ENCODE measurements around the gene ADAMTSL1. TPM values are rescaled to one million over a fixed set of nuclear protein-coding genes. Genes with fewer than 3 reads are reported as not detected.

The ADAMTSL1 gene
- polyA plus RNA-seq, 1 experiment = 17.2 TPM

DNA sequence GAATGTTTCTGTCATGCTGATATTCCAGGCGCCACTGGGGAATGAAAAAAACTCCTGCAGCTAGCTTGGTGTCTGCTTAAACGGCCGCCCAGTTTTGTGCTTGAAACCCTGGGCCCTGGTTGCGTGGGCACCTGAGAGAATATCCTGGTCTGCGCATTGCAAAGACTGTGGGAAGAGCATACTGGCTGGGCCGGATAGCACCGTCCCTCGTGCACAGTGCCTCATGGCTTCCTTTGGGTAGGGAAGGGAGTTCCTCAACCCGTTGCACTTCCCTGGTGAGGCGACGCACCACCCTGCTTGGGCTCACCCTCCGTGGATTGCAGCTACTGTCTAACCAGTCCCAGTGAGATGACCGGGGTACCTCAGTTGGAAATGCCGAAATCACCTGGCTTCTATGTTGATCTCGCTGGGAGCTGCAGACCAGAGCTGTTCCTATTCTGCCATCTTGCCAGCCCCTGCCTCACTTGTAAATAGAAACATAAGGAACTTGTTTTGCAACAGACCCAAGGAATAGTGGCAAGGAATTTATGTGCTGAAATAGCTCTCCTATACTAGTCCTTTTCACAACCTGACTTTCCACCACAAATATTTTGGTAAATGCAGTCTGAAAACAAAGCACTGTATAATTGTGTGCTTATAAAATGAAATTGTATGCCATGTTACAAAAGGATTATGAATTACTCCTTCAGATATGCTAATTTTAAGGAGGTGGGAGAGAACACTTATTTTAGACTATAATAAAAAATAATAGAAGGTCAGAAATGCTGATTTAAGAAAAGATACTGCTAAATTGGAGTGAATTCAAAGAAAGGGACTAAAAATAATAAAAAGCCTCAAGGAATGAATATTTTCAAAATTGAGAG lies 90.3 kb downstream of the ADAMTSL1 start:
- DNase-seq (ENCODE audit: low read depth) = no peak
- no peak overlapping the region for H3K4me3 ChIP-seq (ENCODE audit: low read depth, low read length)
- TF ChIP-seq, protein P1, sequence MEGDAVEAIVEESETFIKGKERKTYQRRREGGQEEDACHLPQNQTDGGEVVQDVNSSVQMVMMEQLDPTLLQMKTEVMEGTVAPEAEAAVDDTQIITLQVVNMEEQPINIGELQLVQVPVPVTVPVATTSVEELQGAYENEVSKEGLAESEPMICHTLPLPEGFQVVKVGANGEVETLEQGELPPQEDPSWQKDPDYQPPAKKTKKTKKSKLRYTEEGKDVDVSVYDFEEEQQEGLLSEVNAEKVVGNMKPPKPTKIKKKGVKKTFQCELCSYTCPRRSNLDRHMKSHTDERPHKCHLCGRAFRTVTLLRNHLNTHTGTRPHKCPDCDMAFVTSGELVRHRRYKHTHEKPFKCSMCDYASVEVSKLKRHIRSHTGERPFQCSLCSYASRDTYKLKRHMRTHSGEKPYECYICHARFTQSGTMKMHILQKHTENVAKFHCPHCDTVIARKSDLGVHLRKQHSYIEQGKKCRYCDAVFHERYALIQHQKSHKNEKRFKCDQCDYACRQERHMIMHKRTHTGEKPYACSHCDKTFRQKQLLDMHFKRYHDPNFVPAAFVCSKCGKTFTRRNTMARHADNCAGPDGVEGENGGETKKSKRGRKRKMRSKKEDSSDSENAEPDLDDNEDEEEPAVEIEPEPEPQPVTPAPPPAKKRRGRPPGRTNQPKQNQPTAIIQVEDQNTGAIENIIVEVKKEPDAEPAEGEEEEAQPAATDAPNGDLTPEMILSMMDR (IDR thresholded peaks at IDR 0.05; ENCODE audit: insufficient read depth, low read depth, low read length) = no peak
- POLR2A ChIA-PET = no interaction called here
- no peaks in the 10 kb centered on the region for H3K27me3 ChIP-seq (ENCODE audit: control insufficient read depth, insufficient read depth, low read length)
- H3K36me3 ChIP-seq (ENCODE audit: control insufficient read depth, insufficient read depth, low read length) = no peaks in the 10 kb centered on the region
- CTCF ChIA-PET = interaction anchor here (1.2 kb wide), 1 partner anchor 18 kb away, joined by 4 read pairs; no protein-coding TSS in a partner anchor

DNA sequence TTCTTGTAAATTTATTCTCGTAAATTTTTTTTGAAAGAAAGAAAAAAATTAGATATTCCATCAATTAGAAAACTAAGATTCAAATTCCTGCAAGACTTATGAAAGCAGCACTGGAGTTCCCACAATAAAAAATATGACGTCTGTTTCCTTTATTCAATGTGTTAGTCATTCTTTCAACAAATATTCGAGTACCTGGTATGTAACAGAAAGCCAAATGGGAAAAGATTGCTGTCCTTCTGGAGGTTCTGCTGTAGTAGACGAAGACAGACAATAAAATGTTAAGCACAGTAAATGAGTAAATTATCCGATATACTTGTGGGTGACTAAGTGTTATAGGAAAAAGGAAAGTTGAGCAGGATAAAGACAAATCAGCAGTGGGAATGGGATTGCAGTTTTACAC lies 92.2 kb downstream of the ADAMTSL1 start:
- DNase-seq (ENCODE audit: low read depth) = peak; percentile 50
- Histone ChIP-seq H3K36me3 (ENCODE audit: control insufficient read depth, insufficient read depth, low read length) (no peaks in the 10 kb centered on the region), H3K27me3 (ENCODE audit: control insufficient read depth, insufficient read depth, low read length) (no peaks in the 10 kb centered on the region), H3K4me3 (ENCODE audit: low read depth, low read length) (no peak overlapping the region)
- TF ChIP-seq, protein P1 (IDR thresholded peaks at IDR 0.05; ENCODE audit: insufficient read depth, low read depth, low read length) = no peak
- ChIA-PET CTCF (interaction anchor here (0.6 kb wide), 1 partner anchor 12 kb away, joined by 5 read pairs; no protein-coding TSS in a partner anchor), POLR2A (no interaction called here)

DNA sequence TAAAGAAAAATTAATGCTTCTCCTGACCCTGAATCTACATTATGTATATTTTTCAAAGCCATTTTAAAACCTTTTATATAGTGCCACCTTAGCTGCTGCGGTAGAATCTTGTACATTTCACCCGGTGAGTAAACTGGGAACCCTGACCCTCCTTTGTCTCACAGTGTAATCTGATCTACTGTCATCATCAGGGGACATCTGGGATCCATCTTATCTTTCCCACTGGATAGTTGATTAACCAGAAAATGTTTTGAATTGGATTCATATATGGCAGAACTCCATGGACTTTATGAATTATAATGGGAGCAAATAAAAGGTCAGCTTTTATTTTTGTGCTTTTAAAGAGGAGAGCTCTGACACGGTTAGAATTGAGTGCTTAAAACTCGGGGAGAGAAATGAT lies 95.0 kb downstream of the ADAMTSL1 start:
- no peak for DNase-seq (ENCODE audit: low read depth)
- no peaks in the 10 kb centered on the region for H3K27me3 ChIP-seq (ENCODE audit: control insufficient read depth, insufficient read depth, low read length)
- ChIA-PET POLR2A (no interaction called here), CTCF (interaction anchor here (0.6 kb wide), 1 partner anchor 33 kb away, joined by 3 read pairs; no protein-coding TSS in a partner anchor)
- no peaks in the 10 kb centered on the region for H3K36me3 ChIP-seq (ENCODE audit: control insufficient read depth, insufficient read depth, low read length)
- TF ChIP-seq, protein P1 (IDR thresholded peaks at IDR 0.05; ENCODE audit: insufficient read depth, low read depth, low read length) = no peak
- H3K4me3 ChIP-seq (ENCODE audit: low read depth, low read length) = no peak overlapping the region

DNA sequence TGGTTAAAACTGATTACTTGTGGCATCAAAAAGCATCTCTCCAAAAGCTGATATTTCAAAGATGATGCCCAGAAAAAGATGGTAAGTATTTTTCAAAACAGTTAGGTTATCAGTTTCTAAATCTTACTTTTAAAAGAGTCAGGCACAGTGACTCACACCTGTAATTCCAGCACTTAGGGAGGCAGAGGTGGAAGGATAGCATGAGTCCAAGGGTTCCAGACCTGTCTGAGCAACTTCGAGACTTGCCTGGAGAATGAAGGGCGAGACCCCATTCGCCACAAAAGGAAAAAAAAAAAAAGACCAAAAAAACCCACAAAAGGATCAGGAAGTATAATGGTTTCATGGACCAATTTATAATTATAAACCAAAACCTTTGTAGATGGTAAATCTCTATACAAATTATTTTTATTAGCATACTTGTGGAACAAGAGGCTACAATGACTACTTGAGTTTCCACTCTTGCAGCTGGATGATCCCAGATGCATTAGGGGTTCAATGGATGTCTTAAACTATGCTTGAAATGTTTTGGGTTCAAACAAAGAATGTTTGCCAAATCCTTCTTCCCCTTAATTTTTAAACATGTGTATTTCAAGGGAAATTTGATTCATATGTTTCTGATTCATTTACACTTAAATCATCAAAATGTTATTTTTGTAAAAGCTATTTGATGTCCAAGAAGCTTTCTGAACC lies 96.1 kb downstream of the ADAMTSL1 start:
- TF ChIP-seq, protein P1 (IDR thresholded peaks at IDR 0.05; ENCODE audit: insufficient read depth, low read depth, low read length) = no peak
- Histone ChIP-seq H3K27me3 (ENCODE audit: control insufficient read depth, insufficient read depth, low read length) (no peaks in the 10 kb centered on the region), H3K36me3 (ENCODE audit: control insufficient read depth, insufficient read depth, low read length) (no peaks in the 10 kb centered on the region), H3K4me3 (ENCODE audit: low read depth, low read length) (no peak overlapping the region)
- no peak for DNase-seq (ENCODE audit: low read depth)
- ChIA-PET CTCF (no interaction called here), POLR2A (no interaction called here)

DNA sequence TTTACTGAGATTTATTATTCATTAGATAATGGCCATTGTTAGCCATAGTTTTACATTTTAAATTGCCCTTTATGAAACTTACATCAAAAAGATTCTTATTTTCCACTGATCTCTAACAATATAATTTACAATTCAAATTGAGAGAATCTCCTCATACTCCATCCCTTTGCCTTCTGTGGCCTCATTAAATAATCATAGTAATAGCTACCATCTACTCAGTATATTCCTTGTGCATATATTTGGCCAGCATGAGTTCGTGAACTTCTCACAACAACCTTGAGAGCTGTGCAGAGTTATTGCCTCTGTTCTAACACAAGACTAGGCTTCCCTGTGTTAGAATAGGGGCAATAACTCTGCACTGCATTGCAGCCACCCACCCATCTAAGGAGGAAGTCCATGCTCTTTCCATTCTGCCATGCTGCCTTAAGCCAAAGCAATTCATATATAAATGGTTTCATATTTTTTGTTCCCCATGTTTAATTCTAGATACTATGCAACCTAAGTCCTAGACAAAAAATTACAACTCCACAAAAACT lies 99.1 kb downstream of the ADAMTSL1 start:
- TF ChIP-seq, protein P1 (IDR thresholded peaks at IDR 0.05; ENCODE audit: insufficient read depth, low read depth, low read length) = no peak
- CTCF ChIA-PET = interaction anchor here (1.3 kb wide), 1 partner anchor 130 kb away, joined by 4 read pairs; no protein-coding TSS in a partner anchor
- no peak overlapping the region for H3K4me3 ChIP-seq (ENCODE audit: low read depth, low read length)

More for the DNA sequence above, 99.1 kb downstream of the ADAMTSL1 start:
- Histone ChIP-seq H3K36me3 (ENCODE audit: control insufficient read depth, insufficient read depth, low read length) (no peaks in the 10 kb centered on the region), H3K27me3 (ENCODE audit: control insufficient read depth, insufficient read depth, low read length) (no peaks in the 10 kb centered on the region)
- POLR2A ChIA-PET = no interaction called here
- DNase-seq (ENCODE audit: low read depth) = no peak
